ENCODE results near the gene BCAS3. TPM values are rescaled to one million over a fixed set of nuclear protein-coding genes. Genes with fewer than 3 reads are reported as not detected.
"Not testable (repeated sequence)": the region's sequence is repeated elsewhere in the genome, so short reads cannot be mapped to it uniquely, and the experiment has no call there.

The BCAS3 gene
- polyA plus RNA-seq, 4 donors: 26.2 to 27.7 (median 26.8) TPM

- peak; percentile 15 to 47 (median 40) for DNase-seq (ENCODE audit: low read depth in 4 of 4, low spot score in 3 of 4)
These were observed 294.1 kb downstream of the BCAS3 start for GRCh38 chr17:60971515-60972369.

DNA sequence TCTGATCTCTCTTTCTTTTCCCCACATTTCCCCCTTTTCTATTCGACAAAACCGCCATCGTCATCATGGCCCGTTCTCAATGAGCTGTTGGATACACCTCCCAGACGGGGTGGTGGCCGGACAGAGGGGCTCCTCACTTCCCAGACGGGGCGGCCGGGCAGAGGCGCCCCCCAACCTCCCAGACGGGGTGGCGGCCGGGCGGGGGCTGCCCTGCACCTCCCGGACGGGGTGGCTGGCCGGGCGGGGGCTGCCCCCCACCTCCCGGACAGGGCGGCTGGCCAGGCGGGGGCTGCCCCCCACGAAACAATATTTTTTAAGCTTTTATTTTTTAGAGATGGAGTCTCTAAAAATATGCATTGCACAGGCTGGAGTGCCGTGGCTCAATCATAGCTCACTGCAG lies 299.2 kb downstream of the BCAS3 start:
- DNase-seq (ENCODE audit: low read depth in 4 of 4, low spot score in 3 of 4): not testable (repeated sequence)

DNA sequence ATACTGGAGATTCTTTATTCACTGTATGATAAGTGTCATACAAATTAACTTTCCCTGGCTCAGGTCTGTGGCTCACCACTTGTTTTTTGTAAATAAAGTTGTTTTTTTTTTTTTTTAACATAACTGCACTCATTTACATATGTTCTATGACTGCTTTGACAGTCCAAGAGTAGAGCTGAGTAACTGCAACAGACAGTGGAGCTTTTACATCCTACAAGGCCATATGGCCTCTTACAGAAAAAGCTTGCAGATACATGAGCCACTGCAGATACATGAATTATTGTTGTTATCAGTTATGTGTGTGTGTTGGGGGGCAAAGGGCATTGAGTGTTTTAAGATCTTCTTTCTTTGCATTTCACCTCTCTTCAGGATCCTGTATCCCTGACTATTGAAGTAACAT lies 311.7 kb downstream of the BCAS3 start:
- no peak for DNase-seq (ENCODE audit: low read depth in 4 of 4, low spot score in 3 of 4)

- DNase-seq (ENCODE audit: low read depth in 4 of 4, low spot score in 3 of 4): no peak
These were observed 312.2 kb downstream of the BCAS3 start for GRCh38 chr17:60989846-60990245.

DNA sequence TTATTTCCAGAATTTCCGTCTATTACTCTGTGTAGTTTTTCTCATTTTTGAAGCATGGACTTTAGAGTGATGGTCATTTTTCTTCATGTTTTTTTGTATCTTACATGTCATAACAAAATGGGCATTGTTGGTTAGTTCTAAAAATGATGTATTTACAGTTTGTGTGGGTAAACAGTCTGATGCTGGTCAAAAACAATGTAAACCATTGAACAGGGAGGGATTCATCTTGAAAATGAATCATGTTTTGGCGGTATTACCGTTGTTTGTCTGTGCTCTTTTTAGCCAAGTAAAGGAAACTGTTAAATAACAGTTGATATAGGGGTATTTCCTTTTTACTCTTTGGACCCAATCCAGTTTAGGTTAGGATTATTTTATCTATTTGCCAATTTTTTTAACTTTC lies 315.8 kb downstream of the BCAS3 start:
- no peak for DNase-seq (ENCODE audit: low read depth in 4 of 4, low spot score in 3 of 4)

GRCh38 chr17:60995680-60996079 lies 318.0 kb downstream of the BCAS3 start:
- no peak for DNase-seq (ENCODE audit: low read depth in 4 of 4, low spot score in 3 of 4)

DNA sequence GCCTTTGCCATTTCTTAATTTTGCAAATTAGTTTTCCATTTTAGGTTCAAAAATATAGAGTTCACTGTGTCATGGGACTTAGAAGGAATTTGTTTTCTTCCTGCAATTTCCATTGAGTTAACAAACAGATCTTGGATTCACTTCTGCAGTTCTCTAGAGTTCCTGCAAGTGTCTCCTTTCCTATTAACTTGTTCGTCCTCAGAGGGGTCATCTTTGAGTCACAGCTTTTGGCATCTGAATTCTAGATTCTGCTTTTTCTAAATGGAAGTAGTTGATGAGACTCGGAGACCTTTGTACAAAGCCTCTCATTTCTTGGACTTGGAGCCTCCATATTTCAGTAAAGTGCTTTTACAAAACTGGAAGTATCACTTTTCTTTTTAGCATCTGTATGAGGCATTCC lies 323.3 kb downstream of the BCAS3 start:
- no peak for DNase-seq (ENCODE audit: low read depth in 4 of 4, low spot score in 3 of 4)

DNA sequence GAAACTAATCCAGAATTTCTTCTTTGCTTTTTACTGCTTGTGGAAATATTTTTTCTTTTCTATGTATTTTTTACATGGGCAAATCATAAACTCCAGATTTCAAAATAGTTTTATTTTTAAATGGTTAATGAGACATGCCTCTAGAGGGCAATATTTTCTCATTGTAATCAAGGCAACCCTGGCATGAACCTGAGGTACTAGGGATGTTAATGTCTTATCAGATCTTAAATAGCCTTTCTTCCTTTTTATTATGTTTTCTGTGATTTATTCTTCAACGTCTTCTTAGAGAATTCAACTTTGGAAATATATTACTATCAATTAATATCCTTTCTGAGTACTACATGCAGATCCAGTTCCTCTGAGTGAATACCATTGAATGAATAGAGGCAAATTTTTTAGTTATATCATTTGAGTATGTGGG lies 324.7 kb downstream of the BCAS3 start:
- peak in 1 of 4 donors; percentile 36 for DNase-seq (ENCODE audit: low read depth in 4 of 4, low spot score in 3 of 4)

DNA sequence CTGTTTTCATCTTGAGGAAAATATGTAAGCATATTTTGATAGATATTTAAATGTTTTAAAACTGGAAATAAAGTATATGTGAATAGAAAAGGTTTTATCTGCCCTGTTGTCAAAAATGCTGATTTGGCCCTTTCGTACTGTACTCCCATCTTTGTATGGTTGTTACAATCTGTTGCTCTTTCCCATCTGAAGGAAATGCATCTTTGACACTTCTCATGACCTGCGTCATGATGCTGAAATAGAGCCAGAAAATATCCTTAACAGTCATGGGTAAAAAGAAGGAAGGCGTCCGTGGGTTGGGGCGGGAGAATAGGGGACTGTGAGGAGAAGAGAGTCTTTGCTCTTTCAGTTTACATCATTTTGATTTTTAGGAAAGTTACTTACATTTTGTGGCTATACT lies 327.7 kb downstream of the BCAS3 start:
- no peak for DNase-seq (ENCODE audit: low read depth in 4 of 4, low spot score in 3 of 4)

- not testable (repeated sequence) for DNase-seq (ENCODE audit: low read depth in 4 of 4, low spot score in 3 of 4)
These were observed 328.3 kb downstream of the BCAS3 start for GRCh38 chr17:61005958-61006357.

GRCh38 chr17:61007980-61008379 lies 330.3 kb downstream of the BCAS3 start:
- no peak for DNase-seq (ENCODE audit: low read depth in 4 of 4, low spot score in 3 of 4)

DNA sequence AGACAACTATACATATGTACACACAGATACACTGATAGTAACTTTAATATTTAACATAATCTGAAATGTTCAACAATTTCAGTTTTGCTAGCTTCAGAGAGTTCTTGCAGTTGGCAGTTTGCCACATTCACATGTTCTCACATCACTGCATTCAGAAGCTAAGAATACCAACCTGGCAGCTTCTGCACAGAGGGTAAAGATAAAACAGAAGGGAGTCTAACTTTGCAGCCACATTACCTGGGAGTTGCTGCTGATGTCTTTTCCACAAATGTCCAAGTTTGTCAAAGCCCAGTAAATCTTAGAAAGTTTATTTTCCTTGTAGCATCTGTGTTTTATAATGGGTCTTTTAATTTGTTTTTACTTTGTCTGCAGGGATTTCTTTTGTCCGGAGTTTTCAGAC lies 332.0 kb downstream of the BCAS3 start:
- peak in 2 of 4 donors; percentile 28 to 35 for DNase-seq (ENCODE audit: low read depth in 4 of 4, low spot score in 3 of 4)

DNA sequence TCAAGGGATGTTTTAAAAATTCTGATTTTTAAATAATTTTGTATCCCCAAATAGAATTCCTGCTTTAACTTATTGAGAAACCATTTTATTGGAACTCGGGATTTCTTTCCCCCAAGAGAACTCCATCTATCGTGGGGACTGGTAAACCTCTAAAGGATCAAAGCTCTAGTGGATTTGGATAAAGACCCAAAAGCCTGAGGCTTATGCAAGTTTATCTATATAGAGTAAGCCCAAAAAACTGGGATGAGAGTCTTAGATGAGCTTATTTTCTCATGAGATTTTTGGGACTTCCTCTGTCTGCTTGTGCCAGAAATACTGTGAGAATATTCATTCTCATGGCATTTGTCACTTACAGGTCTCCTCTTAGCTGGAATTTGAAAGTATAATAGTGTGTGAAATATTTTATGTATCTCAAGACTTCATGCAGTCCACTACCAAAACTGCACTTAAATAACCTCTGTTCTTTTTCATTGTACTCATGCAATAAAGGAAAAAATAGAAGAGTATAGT lies 333.1 kb downstream of the BCAS3 start:
- DNase-seq (ENCODE audit: low read depth in 4 of 4, low spot score in 3 of 4): no peak

- no peak for DNase-seq (ENCODE audit: low read depth in 4 of 4, low spot score in 3 of 4)
These were observed 333.6 kb downstream of the BCAS3 start for GRCh38 chr17:61011251-61011650.

DNA sequence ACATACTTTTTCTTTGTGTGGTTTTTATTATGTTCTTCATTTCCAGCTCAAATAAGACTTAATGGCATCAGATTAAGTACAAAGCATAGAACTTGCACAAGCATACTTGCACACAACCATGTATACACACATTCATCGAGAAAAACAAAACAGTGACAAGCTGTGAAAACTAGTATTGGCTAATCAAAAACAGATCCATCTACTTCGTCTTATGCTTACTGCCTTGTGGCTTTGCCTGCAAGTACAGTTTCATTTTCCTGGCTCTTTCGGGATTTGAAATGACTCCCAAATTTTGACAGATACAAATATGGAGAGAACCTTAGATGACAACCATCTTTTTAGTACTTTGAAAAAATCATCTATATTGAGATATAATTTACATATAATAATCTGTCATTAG lies 338.3 kb downstream of the BCAS3 start:
- no peak for DNase-seq (ENCODE audit: low read depth in 4 of 4, low spot score in 3 of 4)

DNA sequence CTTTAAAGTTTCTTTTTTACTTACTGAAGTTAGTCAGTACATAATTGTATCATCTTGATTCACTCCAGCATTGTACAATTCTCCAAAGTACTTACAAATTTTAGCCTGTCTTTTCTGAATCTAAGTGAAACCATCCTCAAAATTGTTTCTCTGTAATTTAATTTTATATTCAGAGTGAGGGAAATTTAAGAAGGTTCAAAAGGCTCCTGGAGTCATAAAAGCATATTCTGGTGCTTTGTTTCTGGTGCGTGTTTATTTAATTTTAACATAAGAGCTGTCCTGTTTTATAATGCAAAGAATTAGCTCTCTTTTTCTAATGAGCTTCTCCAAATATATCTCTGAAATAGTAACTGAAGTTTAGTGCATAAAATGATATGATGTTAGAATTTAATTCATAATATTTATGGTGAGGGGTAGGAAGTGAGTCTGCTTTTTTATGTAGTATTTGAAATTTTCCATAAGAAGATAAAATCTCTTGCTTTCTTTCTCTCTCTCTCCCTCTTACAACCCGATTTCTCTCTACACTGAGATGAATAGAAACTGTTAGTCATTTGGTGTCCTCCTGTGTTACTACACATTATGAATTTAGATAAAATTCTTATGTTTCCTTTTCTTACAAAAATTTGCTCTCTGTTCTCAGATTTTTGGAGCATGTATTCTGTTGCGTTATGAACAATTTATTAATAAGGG lies 339.8 kb downstream of the BCAS3 start:
- no peak for DNase-seq (ENCODE audit: low read depth in 4 of 4, low spot score in 3 of 4)

DNA sequence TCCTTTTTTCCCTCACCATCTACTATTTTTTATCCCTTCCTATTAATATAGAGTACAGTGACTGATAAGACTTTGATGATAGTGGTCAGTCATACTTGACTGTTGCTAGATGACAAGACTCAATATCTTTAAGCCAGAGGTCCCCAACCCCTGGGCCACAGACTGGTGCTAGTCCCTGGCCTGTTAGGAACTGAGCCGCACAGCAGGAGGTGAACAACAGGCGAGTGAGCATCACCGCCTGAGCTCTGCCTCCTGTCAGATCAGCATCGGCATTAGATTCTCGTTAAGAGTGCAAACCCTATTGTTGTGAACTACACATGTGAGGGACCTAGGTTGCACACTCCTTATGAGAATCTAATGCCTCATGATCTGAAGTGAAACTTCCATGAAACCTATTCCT lies 341.3 kb downstream of the BCAS3 start:
- no peak for DNase-seq (ENCODE audit: low read depth in 4 of 4, low spot score in 3 of 4)

DNA sequence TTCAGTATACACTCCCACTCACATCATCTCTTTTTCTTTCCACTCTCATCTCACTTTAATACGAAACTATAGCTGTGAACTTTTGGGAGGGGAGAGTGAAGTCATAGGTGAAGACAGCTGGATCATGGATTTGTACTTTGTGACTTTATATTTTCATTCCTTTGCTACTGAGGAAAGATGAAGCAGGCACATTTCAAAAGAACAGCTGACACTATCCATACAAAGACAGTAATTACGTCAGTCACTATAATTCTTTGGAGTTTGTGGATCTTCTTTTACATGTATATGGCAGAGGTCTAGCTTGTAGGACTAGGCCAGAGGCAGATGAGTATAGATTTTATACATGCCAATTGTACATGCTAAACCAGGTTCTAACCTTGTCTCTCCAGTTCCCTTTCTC lies 346.3 kb downstream of the BCAS3 start:
- no peak for DNase-seq (ENCODE audit: low read depth in 4 of 4, low spot score in 3 of 4)

- DNase-seq (ENCODE audit: low read depth in 4 of 4, low spot score in 3 of 4): no peak
These were observed 349.2 kb downstream of the BCAS3 start for GRCh38 chr17:61026818-61027217.

DNA sequence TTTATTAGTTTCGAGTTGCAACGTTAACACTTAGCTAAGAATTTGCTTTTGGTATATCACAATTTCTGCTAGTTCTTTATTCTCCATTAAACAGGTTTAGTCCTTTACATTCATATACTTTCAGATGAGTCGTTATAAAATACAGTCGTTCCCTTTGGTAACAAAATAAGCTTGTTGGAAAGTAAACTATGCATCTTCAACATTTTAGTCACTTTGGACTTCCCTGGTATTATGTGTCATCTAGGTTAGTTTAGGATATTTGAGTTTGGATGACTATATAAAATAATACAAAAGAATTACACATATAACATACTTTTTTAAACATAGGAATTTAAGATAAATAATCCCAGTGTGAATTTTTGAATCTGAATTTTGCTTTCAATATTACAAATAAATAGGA lies 351.5 kb downstream of the BCAS3 start:
- no peak for DNase-seq (ENCODE audit: low read depth in 4 of 4, low spot score in 3 of 4)

- DNase-seq (ENCODE audit: low read depth in 4 of 4, low spot score in 3 of 4): no peak
These were observed 363.0 kb downstream of the BCAS3 start for GRCh38 chr17:61040666-61041065.

DNA sequence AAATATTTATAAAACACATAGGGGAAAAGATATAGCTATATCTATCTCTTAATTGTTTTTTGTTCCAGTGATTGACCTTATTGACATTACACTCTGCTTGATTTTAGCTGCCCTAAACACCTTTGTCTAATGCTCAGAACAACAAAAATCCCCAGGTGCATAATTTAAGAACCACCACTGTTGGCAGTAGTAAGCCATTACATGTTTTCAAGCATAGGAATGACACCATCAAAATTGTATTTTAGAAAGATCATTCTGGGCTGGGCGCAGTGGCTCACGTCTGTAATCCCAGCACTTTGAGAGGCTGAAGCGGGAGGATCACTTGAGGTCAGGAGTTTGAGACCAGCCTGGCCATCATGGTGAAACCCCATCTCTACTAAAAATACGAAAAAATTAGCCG lies 364.7 kb downstream of the BCAS3 start:
- not testable (repeated sequence) for DNase-seq (ENCODE audit: low read depth in 4 of 4, low spot score in 3 of 4)

Data from right renal pelvis (tissue), 4 donors.